GM12864 (cell line): ENCODE data around the gene CA10.

ENCODE experiments used
- DNase-seq: peaks from one replicate; pipeline ENCODE4 v3.0.0-alpha.2; 2011; ENCODE audit warnings: low read depth
- H3K4me3 ChIP-seq: 2 replicates; pipeline ENCODE4 v1.5.1; 2011; ENCODE audit warnings: mild to moderate bottlenecking, low read depth, low read length, control low read depth
- TF ChIP-seq, protein P1 (sequence below): IDR thresholded peaks from 2 replicates; pipeline ENCODE4 v1.5.1; 2011; ENCODE audit warnings: low read depth, mild to moderate bottlenecking, moderate library complexity, low read length, control low read depth, inconsistent platforms; ENCODE audit errors: missing control alignments

CA10 gene

DNA sequence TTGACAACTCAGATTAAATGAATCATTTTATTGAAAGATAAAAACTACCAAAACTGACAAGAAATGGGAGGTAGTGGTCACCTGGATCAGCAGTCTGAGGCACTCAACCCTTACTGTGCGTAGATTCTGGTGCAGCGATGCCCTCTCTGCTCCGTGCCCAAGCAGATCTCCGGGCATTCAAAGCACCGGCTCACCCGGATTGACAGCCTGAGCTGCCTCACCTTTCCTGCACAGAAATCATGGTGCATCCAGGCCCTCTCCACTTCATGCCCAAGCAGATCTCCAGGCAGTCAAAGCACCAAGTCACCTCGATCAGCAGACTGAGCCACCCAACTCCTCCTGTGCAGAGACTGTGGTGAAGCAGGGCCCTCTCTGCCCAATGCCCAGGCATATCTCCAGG is 196.8 kb downstream of the CA10 start:
- H3K4me3 ChIP-seq, result no peak overlapping the region
- TF ChIP-seq, protein P1, sequence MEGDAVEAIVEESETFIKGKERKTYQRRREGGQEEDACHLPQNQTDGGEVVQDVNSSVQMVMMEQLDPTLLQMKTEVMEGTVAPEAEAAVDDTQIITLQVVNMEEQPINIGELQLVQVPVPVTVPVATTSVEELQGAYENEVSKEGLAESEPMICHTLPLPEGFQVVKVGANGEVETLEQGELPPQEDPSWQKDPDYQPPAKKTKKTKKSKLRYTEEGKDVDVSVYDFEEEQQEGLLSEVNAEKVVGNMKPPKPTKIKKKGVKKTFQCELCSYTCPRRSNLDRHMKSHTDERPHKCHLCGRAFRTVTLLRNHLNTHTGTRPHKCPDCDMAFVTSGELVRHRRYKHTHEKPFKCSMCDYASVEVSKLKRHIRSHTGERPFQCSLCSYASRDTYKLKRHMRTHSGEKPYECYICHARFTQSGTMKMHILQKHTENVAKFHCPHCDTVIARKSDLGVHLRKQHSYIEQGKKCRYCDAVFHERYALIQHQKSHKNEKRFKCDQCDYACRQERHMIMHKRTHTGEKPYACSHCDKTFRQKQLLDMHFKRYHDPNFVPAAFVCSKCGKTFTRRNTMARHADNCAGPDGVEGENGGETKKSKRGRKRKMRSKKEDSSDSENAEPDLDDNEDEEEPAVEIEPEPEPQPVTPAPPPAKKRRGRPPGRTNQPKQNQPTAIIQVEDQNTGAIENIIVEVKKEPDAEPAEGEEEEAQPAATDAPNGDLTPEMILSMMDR, result no peak
- DNase-seq, result no peak

DNA sequence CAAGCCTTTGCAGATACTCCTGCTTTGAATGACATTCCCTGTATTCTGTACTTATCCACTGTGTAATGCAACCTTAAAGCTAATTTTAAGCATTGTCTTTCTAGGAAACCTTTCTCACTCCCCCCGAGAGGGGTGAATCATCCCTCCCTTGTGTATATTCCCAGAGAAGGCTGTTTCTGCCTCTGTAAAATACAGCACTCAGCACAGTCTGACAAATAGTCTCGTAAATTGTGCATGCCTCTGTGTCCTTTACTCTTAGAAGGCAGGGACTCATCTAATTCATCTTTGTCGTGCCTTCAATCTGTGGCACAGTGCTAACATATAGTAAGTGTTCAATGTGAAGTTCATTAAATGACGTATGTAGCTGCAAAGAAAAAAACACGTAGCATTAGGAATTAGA is 200.7 kb downstream of the CA10 start:
- H3K4me3 ChIP-seq, result no peak overlapping the region
- DNase-seq, result no peak
- TF ChIP-seq, protein P1, result no peak

GRCh38 chr17:51955245-51955644 is 203.3 kb downstream of the CA10 start:
- no peak overlapping the region for H3K4me3 ChIP-seq
- no peak for DNase-seq
- TF ChIP-seq, protein P1, result no peak

- DNase-seq, result no peak
- TF ChIP-seq, protein P1, result no peak
- H3K4me3 ChIP-seq, result no peak overlapping the region
Measured at GRCh38 chr17:51954232-51954765, 204.2 kb downstream of the CA10 start.

DNA sequence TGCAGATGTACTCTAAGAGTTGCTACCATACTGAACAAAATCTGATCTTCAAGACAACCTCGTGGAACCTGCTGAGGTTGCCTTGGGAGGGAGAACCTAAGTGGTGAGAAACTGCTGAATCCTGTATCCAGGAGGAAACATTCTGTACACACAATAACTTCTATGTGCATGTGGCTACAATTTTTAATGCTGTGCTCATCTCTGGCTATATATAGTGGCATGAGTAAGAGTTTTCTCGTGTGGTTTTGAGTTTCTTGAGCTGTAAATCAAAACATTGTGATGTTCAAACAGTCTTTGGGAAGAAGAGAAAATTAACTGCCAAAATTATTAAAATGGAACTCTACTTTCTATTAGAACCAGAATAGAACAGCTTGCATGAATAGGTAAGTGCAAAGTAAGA is 206.8 kb downstream of the CA10 start:
- TF ChIP-seq, protein P1, result no peak
- DNase-seq, result no peak

GRCh38 chr17:51948128-51948527 is 210.4 kb downstream of the CA10 start:
- TF ChIP-seq, protein P1, result no peak
- no peak for DNase-seq
- H3K4me3 ChIP-seq, result no peak overlapping the region

More for the DNA sequence above, 206.8 kb downstream of the CA10 start:
- H3K4me3 ChIP-seq, result no peak overlapping the region

- H3K4me3 ChIP-seq, result no peak overlapping the region
- TF ChIP-seq, protein P1, result no peak
- no peak for DNase-seq
Measured at GRCh38 chr17:51947160-51947735, 211.3 kb downstream of the CA10 start.
